Measurements from ENCODE around the gene SEMA5A.

GRCh38 chr5:9386945-9387344 lies 158.9 kb downstream of the SEMA5A start:
- TF ChIP-seq CTCF (IDR thresholded peaks at IDR 0.05), result no peak
- no peak for TF ChIP-seq POLR2A (IDR thresholded peaks at IDR 0.05)
